Bladder microvascular endothelial cell (primary cell): Measurements from ENCODE around the gene ZNF91. TPM values are rescaled to one million over a fixed set of nuclear protein-coding genes. Genes with fewer than 3 reads are reported as not detected.

Experiments
- total RNA-seq: library from RNA; depleted of rRNA; stranded (reverse); fragments of >200 nt; gene quantifications from 2 replicates; pipeline ENCODE4 v1.2.3, GENCODE V29; 2014

Gene ZNF91
- 6.3 and 17.9 TPM in 2 replicates for total RNA-seq

DNA sequence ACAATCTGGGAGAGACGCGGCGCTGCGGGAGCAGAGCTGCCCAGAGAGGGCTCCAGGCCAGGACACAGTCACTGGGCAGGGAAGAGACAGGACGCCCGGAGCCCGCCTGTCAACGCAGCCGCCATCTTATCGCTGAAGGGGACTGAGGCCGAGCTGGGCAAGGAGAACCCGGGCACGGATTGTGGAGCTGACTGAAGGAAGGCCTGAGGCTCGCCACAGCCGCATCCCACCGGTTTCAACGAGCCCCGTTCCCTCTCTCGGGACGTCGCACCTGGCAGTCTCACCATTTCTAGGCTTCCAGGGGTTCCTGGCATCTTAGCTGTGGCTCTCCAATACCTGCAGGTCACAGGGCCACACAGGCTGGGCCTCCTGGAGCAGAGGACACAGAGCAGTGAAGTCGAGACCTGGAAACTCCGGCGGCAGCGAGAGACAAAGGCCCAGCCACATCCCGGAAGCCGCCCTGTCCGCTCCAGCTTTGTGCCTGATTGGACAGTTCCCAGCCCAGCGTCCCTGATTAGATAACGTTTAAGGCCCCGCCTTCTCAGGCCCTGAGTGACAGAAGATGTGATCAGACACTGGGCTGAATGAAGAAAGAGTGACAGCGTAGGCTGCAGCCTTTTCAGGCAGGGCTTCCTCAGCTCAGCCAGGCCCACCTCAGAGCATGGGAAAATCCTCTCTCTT lies at the start of gene ZNF91:
TSS of gene ZNF91 (minus strand) at position 431 of the 681 bp plus-strand sequence. CDS start at position 314, 117 bp downstream.

Other genes with a start within 250 kb of the ZNF91 start
- 4.0 and 8.1 TPM in 2 replicates for gene ZNF724, start 145.1 kb downstream of the ZNF91 start, total RNA-seq